Spleen (tissue), 7 donors: ENCODE measurements around the gene AK2.

Source experiments
- CTCF ChIP-seq, 11 experiments: fragments of 200-600 bp in 7 of 11; fragments of 450-650 bp in 4 of 11; sonication (generic) in 4 of 11; IDR thresholded peaks in 8 of 11; conservative IDR thresholded peaks in 3 of 11; 1 replicate in 7 of 11; 2 replicates in 4 of 11; pipeline versions ENCODE4 v1.4.0 to v1.8.0; 2016 to 2021; ENCODE audit warnings: antibody characterized with exemption in 11 of 11, inconsistent platforms in 4 of 11, mild to moderate bottlenecking in 1 of 11
- POLR2A ChIP-seq, 3 donors: fragments of 450-650 bp; IDR thresholded peaks; one replicate each; pipeline ENCODE4 v1.5.1; 2017; ENCODE audit warnings: antibody characterized with exemption in 3 of 3, mild to moderate bottlenecking in 1 of 3
- POLR2AphosphoS5 ChIP-seq, 3 donors: sonication (generic); formaldehyde crosslinking; IDR thresholded peaks; one replicate each; pipeline ENCODE4 v1.5.1; 2017; ENCODE audit warnings: antibody characterized with exemption in 3 of 3
- donor health status: DM: no; HTN: no; CAD: no; lungs with moderate emphysema.
- donor health status: DM: no; HTN: no; CAD: no.
- donor health status: DM: no; HTN: no; CAD: no.

DNA sequence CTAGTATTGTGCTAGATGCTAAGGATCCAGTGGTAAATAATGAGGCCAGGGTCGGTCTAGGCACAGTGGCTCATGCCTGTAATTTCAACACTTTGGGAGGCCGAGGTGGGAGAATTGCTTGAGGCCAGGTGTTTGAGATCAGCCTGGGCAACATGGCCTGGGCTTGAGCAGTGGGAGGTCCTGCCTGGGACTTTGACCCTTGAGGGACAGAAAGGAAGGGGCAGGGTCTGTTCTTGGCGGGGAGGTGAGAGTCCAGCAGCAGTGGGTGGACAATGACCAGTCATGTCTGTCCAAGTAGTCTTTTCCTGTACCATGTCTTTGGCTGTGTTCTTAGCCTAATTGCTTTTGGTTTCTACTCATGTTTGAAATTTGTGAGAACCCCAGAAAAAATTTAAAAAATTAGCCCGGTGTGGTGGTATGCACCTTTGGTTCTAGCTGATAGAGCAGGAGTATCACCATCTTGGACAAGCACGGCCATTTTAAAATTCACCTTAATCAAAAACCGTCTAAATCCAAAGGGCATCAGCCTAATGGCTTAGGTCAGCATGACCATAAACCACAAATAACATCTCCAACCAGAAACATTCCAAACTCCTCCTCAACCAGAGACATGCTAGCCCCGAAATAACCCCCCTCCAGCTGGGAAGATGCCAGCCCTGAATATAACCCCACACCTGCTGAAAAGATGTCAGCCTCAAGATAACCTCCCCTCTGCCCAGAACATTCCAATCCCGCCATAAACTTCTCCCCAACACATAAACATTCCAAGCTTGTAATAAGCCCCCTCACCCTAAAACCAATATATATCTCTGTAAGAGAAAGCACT, 6.8 kb upstream of the AK2 start:
- no peak for TF ChIP-seq CTCF (IDR thresholded peaks at IDR 0.05 in 8 of 11, conservative IDR thresholded peaks at IDR 0.05 in 3 of 11)
- TF ChIP-seq POLR2A (IDR thresholded peaks at IDR 0.05) = no peak
- TF ChIP-seq POLR2AphosphoS5 (IDR thresholded peaks at IDR 0.05) = no peak
